Ovary (tissue), 9 donors: Measurements from ENCODE around the gene RASGEF1C. TPM values are rescaled to one million over a fixed set of nuclear protein-coding genes. Genes with fewer than 3 reads are reported as not detected.
A peak's percentile ranks its signal among the peaks of the same experiment; 100 is the strongest.

Experiments used
- DNase-seq, 5 donors: peaks; one replicate each; pipeline ENCODE4 v3.0.0-alpha.2; 2019 to 2020
- H3K27ac ChIP-seq, 2 donors: fragments of 200-600 bp; one replicate each; pipeline versions ENCODE4 v1.5.1 to v1.8.0; 2019 to 2022
- H3K27me3 ChIP-seq: fragments of 200-600 bp; one replicate; pipeline ENCODE4 v1.8.0; 2022
- H3K36me3 ChIP-seq: fragments of 200-600 bp; sonication (generic); one replicate; pipeline ENCODE4 v1.5.1; 2019
- H3K4me1 ChIP-seq: one replicate; pipeline ENCODE4 v1.8.1; 2013; ENCODE audit warnings: mild to moderate bottlenecking, moderate library complexity; ENCODE audit not compliant: insufficient read depth
- H3K4me3 ChIP-seq: fragments of 200-600 bp; sonication (generic); one replicate; pipeline ENCODE4 v1.5.1; 2017
- H3K9me3 ChIP-seq, 2 donors: fragments of 200-600 bp in 1 of 2; sonication (generic) in 1 of 2; one replicate each; pipeline versions ENCODE4 v1.5.1 to v1.8.1; 2013 to 2019; ENCODE audit warnings: mild to moderate bottlenecking in 1 of 2, moderate library complexity in 1 of 2
- EP300 ChIP-seq: sonication (generic); formaldehyde crosslinking; IDR thresholded peaks from one replicate; pipeline ENCODE4 v1.6.1; 2017; ENCODE audit warnings: antibody characterized with exemption
- POLR2A ChIP-seq: fragments of 450-650 bp; IDR thresholded peaks from one replicate; pipeline ENCODE4 v1.6.1; 2017; ENCODE audit warnings: antibody characterized with exemption, mild to moderate bottlenecking, moderate library complexity
- WGBS, 3 donors: extraction: QIAGEN DNeasy Blood & Tissue Kit in 1 of 3; methylation state at CpG; one replicate each; pipeline versions ENCODE4 v1.1.5 to v1.1.7; 2013 to 2017; 5-methylcytosine and 5-hydroxymethylcytosine counted together
- intact Hi-C, 4 donors: fragments of 100-400 bp; cut with DNase I; formaldehyde crosslinking; loops; one replicate each; pipeline versions ENCODE4 v1.11.0 to v1.15.1; 2022 to 2023
- polyA plus RNA-seq, 2 donors: library from polyadenylated mRNA; stranded (reverse); fragments of 200-250 nt in 1 of 2; fragments of 350-450 nt in 1 of 2; fragmentation: Illumina TruSeq in 1 of 2; extraction: RNeasy Lipid Tissue Mini Kit (QIAGEN cat#74804) in 1 of 2; gene quantifications; one replicate each; pipeline ENCODE4 v1.2.3, GENCODE V29; 2013 to 2014
- total RNA-seq, 7 donors: library from RNA; depleted of rRNA in 2 of 7; stranded (reverse); fragments of >200 nt in 2 of 7; fragmentation: NEBNext Ultra II Directional in 3 of 7; extraction: Animal tissue kit (Norgen Biotek cat#: 25700) in 3 of 7; gene quantifications; one replicate each; pipeline versions ENCODE4 v1.1.0 to v1.2.4, GENCODE V29; 2016 to 2023
- TF ChIP-seq, protein P1 (sequence below), 3 donors: fragments of 450-650 bp in 2 of 3; fragments of 200-600 bp in 1 of 3; IDR thresholded peaks; one replicate each; pipeline versions ENCODE4 v1.5.1 to v1.8.0; 2016 to 2022; ENCODE audit warnings: antibody characterized with exemption in 3 of 3, mild to moderate bottlenecking in 1 of 3
- donor health status: DM: no; HTN: no; CAD: no; lungs with moderate emphysema.
- donor health status: DM: no; HTN: no; CAD: no.
- donor health status: Bipolar disorder and iron deficiency.
- donor health status: DM: yes; HTN: yes; CAD: no.
- donor health status: DM: no; HTN: no; CAD: no.
- donor health status: DM: yes; HTN: yes; CAD: no.

RASGEF1C gene
- total and polyA plus RNA-seq, 9 donors, result 0.13 to 0.97 (median 0.38) TPM; not detected in 2

DNA sequence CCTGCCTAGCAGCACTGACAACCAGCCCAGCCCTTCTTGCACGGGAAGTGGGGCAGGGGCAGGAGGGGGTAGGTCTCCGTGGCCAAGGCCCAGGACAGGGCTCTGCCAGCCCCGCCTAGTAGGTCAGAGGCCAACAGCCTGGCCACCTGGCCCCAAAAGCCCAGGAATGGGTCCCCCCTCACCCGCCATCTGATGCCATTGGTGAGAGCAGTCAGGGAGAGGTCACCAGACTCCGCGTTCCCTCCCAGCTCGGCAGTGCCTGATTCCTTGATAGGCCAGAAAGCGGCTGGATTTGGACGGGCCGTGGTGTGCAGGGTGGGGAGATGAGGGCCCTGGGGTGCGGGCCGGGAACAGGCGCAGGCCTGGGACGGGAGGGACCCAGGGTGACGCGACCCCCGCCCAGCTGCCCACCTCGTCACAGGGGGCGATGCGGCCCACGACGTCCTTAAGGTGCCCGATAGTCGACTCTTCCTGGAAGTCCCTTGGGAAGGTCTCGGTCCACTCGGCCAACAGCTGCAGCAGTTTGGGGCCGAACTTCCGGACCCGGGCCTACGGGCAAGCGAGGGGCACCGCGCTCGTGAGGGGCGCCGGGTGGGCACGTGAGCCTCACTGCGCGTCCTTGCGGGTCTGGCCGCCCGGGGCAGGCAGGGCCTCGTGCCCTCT, 72.9 kb downstream of the RASGEF1C start:
- intact Hi-C loops, result no loop called here
- no peak for TF ChIP-seq POLR2A
- TF ChIP-seq, protein P1, sequence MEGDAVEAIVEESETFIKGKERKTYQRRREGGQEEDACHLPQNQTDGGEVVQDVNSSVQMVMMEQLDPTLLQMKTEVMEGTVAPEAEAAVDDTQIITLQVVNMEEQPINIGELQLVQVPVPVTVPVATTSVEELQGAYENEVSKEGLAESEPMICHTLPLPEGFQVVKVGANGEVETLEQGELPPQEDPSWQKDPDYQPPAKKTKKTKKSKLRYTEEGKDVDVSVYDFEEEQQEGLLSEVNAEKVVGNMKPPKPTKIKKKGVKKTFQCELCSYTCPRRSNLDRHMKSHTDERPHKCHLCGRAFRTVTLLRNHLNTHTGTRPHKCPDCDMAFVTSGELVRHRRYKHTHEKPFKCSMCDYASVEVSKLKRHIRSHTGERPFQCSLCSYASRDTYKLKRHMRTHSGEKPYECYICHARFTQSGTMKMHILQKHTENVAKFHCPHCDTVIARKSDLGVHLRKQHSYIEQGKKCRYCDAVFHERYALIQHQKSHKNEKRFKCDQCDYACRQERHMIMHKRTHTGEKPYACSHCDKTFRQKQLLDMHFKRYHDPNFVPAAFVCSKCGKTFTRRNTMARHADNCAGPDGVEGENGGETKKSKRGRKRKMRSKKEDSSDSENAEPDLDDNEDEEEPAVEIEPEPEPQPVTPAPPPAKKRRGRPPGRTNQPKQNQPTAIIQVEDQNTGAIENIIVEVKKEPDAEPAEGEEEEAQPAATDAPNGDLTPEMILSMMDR (IDR thresholded peaks at IDR 0.05), result no peak
- TF ChIP-seq EP300, result no peak
- WGBS, 3 donors, result 91 to 94% (median 94%) methylated on average over 43 of the region's 43 CpGs
- Histone ChIP-seq H3K4me1 (no peaks in the 10 kb centered on the region), H3K36me3 (no peaks in the 10 kb centered on the region), H3K27me3 (no peaks in the 10 kb centered on the region), H3K4me3 (no peak overlapping the region), H3K27ac (no peak overlapping the region), H3K9me3 (no peaks in the 10 kb centered on the region)
- peak in 2 of 5 donors; percentile 10 to 22 for DNase-seq

DNA sequence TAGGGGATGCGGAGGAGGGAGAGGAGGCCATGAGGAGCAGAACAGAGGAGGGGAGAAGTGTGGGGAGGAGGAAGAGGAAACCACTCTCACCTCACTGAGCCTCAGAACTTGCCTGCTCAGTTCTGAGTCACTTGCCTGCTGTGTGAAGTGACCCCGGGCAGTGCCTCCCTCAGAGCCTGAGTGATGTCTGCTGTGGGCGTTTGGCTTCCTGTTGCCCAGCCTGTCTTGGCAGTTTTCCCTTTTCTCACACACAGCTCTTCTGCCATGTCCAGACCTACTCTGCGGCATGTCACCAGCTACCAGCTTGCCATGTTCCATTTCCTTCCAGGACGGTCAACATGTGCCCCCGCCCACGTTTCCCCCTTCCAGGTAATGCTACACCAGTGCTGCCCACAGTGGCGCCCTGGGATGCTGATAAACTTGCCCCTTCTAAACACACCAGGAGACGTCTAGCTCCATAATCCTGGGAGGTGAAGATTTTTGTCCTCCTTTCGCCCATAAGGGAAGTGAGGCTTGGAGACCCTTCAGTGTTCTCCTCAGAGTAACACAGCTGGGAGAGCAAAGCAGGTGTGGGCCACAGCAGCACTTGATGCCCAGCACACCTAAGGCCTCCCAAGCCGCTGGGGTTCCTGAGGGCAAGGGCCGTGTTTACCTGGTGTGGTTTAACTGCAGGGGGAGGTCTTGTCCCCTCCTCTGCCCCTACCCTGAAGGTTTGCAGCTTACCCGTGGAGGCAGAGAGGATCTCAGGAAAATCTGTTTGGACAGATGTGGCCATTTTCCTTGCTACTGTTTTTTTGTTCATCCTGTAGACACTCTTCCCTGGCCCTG, 73.7 kb downstream of the RASGEF1C start:
- no peaks in the 10 kb centered on the region for H3K4me1 ChIP-seq
- no peaks in the 10 kb centered on the region for H3K36me3 ChIP-seq
- H3K27me3 ChIP-seq, result no peaks in the 10 kb centered on the region
- no peak overlapping the region for H3K27ac ChIP-seq
- H3K9me3 ChIP-seq, result no peaks in the 10 kb centered on the region
- DNase-seq, result peak in 1 of 5 donors; percentile 7
- no peak for TF ChIP-seq POLR2A
- TF ChIP-seq, protein P1 (IDR thresholded peaks at IDR 0.05), result no peak
- TF ChIP-seq EP300, result no peak
- no peak overlapping the region for H3K4me3 ChIP-seq
- intact Hi-C loops, result no loop called here
- 71 to 73% (median 71%) methylated on average over 13 of the region's 13 CpGs for WGBS, 3 donors

DNA sequence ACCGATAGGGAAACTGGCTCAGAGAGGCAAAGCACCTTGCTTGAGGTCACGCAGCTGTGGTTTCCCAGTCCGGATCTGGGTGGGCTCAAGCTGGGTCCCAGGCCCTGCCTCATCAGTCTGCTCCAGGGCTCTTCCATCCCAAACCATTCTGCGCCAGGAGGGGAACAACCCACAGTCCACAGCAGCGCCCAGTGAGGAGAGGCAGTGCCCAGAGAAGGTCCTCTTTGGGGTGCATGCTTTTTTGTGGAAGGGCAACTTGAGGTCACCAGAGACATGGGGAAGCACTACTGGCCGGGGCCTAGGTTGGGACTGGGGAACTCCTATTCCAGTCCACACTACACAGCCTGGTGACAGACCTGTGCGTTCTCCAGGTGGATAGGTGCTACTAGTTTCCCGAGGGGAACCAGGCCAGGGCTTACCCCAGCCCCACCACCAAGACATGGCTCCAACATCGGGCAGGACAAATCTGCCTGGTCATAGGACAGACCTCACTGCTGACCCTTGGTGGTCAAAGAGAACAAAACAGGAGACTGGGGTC, 75.0 kb downstream of the RASGEF1C start:
- DNase-seq, result peak in 1 of 5 donors; percentile 7
- WGBS, 3 donors, result 89 to 92% (median 91%) methylated on average over 9 of the region's 9 CpGs
- no peak overlapping the region for H3K4me3 ChIP-seq
- no peaks in the 10 kb centered on the region for H3K9me3 ChIP-seq
- H3K27ac ChIP-seq, result no peak overlapping the region
- no peaks in the 10 kb centered on the region for H3K27me3 ChIP-seq
- intact Hi-C loops, result no loop called here
- no peaks in the 10 kb centered on the region for H3K36me3 ChIP-seq
- no peak for TF ChIP-seq POLR2A
- no peak for TF ChIP-seq EP300
- TF ChIP-seq, protein P1 (IDR thresholded peaks at IDR 0.05), result no peak
- H3K4me1 ChIP-seq, result no peaks in the 10 kb centered on the region

DNA sequence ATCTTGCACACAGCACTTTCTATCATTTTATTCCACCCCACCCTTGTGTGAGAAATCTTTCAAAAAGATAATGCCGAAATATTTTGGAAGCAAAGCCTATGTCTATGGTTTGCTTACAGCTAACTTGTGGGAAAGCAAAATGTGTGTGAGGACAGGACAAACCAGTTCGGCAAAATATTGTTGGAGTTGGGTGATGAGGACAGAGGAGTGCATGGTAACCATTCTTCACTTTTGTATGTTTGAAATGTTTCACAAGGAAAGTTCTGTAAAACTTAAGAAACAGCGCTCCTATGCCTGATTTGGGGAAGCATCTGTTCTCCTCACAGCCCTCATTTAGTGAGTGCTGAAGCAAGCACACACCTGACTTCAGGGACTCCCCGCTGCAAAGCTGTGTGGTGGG, 75.5 kb downstream of the RASGEF1C start:
- no peak overlapping the region for H3K4me3 ChIP-seq
- H3K9me3 ChIP-seq, result no peaks in the 10 kb centered on the region
- no peaks in the 10 kb centered on the region for H3K27me3 ChIP-seq
- no peak for DNase-seq
- intact Hi-C loops, result no loop called here
- no peaks in the 10 kb centered on the region for H3K36me3 ChIP-seq
- WGBS, 3 donors, result 81 to 87% (median 86%) methylated on average over 4 of the region's 4 CpGs
- no peak for TF ChIP-seq EP300
- no peak for TF ChIP-seq POLR2A
- TF ChIP-seq, protein P1 (IDR thresholded peaks at IDR 0.05), result no peak
- H3K27ac ChIP-seq, result no peak overlapping the region
- H3K4me1 ChIP-seq, result no peaks in the 10 kb centered on the region
